IPS-18a (cell line): Measurements from ENCODE around the gene MRGPRG.
"Not testable (repeated sequence)": the region's sequence is repeated elsewhere in the genome, so short reads cannot be mapped to it uniquely, and the experiment has no call there.

Source experiments
- H3K27ac ChIP-seq: one replicate; pipeline ENCODE4 v1.5.1; 2013; ENCODE audit warnings: low read length
- H3K27me3 ChIP-seq: one replicate; pipeline ENCODE4 v1.6.1; 2013; ENCODE audit warnings: mild to moderate bottlenecking, low read length; ENCODE audit not compliant: control insufficient read depth, insufficient read depth
- H3K36me3 ChIP-seq: one replicate; pipeline ENCODE4 v1.6.1; 2013; ENCODE audit warnings: low read depth, low read length; ENCODE audit not compliant: control insufficient read depth
- H3K4me1 ChIP-seq: one replicate; pipeline ENCODE4 v1.6.1; 2013; ENCODE audit warnings: low read depth, low read length; ENCODE audit not compliant: control insufficient read depth
- H3K4me3 ChIP-seq: one replicate; pipeline ENCODE4 v1.5.1; 2013; ENCODE audit warnings: low read length
- H3K9ac ChIP-seq: one replicate; pipeline ENCODE4 v1.6.1; 2013; ENCODE audit warnings: mild to moderate bottlenecking, low read length, moderate library complexity
- H3K9me3 ChIP-seq: one replicate; pipeline ENCODE4 v1.6.1; 2013; ENCODE audit warnings: low read depth, low read length; ENCODE audit not compliant: control insufficient read depth

Gene MRGPRG

GRCh38 chr11:3173795-3174194, 44.8 kb downstream of the MRGPRG start:
- no peak overlapping the region for H3K27ac ChIP-seq
- no peaks in the 10 kb centered on the region for H3K9me3 ChIP-seq
- no peaks in the 10 kb centered on the region for H3K36me3 ChIP-seq
- H3K27me3 ChIP-seq = peaks cover 15% of the 10 kb centered on the region
- peaks cover 4% of the 10 kb centered on the region for H3K4me1 ChIP-seq
- no peak overlapping the region for H3K4me3 ChIP-seq
- no peak overlapping the region for H3K9ac ChIP-seq

GRCh38 chr11:3171931-3172560, 46.6 kb downstream of the MRGPRG start:
- Histone ChIP-seq H3K27ac (no peak overlapping the region), H3K9ac (no peak overlapping the region)

GRCh38 chr11:3170756-3171650, 47.6 kb downstream of the MRGPRG start:
- Histone ChIP-seq H3K27ac (no peak overlapping the region), H3K4me3 (no peak overlapping the region)

More at GRCh38 chr11:3171931-3172560, 46.6 kb downstream of the MRGPRG start:
- Histone ChIP-seq H3K4me1 (peaks cover 4% of the 10 kb centered on the region), H3K36me3 (no peaks in the 10 kb centered on the region), H3K9me3 (no peaks in the 10 kb centered on the region), H3K27me3 (peaks cover 18% of the 10 kb centered on the region), H3K4me3 (no peak overlapping the region)

GRCh38 chr11:3170044-3170755, 48.4 kb downstream of the MRGPRG start:
- Histone ChIP-seq H3K4me3 (no peak overlapping the region), H3K9ac (no peak overlapping the region), H3K27ac (no peak overlapping the region), H3K27me3 (peaks cover 36% of the 10 kb centered on the region), H3K4me1 (peaks cover 4% of the 10 kb centered on the region), H3K36me3 (no peaks in the 10 kb centered on the region), H3K9me3 (no peaks in the 10 kb centered on the region)

More at GRCh38 chr11:3170756-3171650, 47.6 kb downstream of the MRGPRG start:
- Histone ChIP-seq H3K27me3 (peaks cover 28% of the 10 kb centered on the region), H3K36me3 (no peaks in the 10 kb centered on the region), H3K9ac (no peak overlapping the region), H3K9me3 (no peaks in the 10 kb centered on the region), H3K4me1 (peaks cover 4% of the 10 kb centered on the region)

GRCh38 chr11:3169255-3170043, 49.2 kb downstream of the MRGPRG start:
- Histone ChIP-seq H3K27me3 (peaks cover 38% of the 10 kb centered on the region), H3K9me3 (no peaks in the 10 kb centered on the region), H3K9ac (no peak overlapping the region), H3K4me3 (peak overlapping the region; percentile 36), H3K4me1 (peaks cover 4% of the 10 kb centered on the region), H3K36me3 (no peaks in the 10 kb centered on the region), H3K27ac (no peak overlapping the region)

GRCh38 chr11:3168742-3169254, 49.8 kb downstream of the MRGPRG start:
- peaks cover 44% of the 10 kb centered on the region for H3K27me3 ChIP-seq
- not testable (repeated sequence) for H3K4me3 ChIP-seq, H3K9ac ChIP-seq, H3K27ac ChIP-seq, H3K9me3 ChIP-seq, H3K36me3 ChIP-seq
- peaks cover 11% of the 10 kb centered on the region for H3K4me1 ChIP-seq
